Left lung (tissue), 10 donors: ENCODE data around the gene SRGAP2C. TPM values are rescaled to one million over a fixed set of nuclear protein-coding genes. Genes with fewer than 3 reads are reported as not detected.
"Not testable (repeated sequence)": the region's sequence is repeated elsewhere in the genome, so short reads cannot be mapped to it uniquely, and the experiment has no call there.

Experiments
- ATAC-seq: fragments of 200-7000 bp; cut with Tn5 transposase; one replicate; pipeline ENCODE4 v1.9.1; 2020; ENCODE audit warnings: moderate library complexity
- DNase-seq, 4 donors: peaks; one replicate each; pipeline ENCODE4 v3.0.0-alpha.2; 2013 to 2020
- H3K27ac ChIP-seq, 2 donors: fragments of 200-600 bp; sonication (generic) in 1 of 2; one replicate each; pipeline versions ENCODE4 v1.5.0 to v1.8.0; 2020 to 2021
- H3K27me3 ChIP-seq, 2 donors: fragments of 200-600 bp; sonication (generic) in 1 of 2; one replicate each; pipeline versions ENCODE4 v1.5.0 to v1.8.0; 2020 to 2021
- H3K36me3 ChIP-seq, 2 donors: fragments of 200-600 bp; sonication (generic) in 1 of 2; one replicate each; pipeline versions ENCODE4 v1.5.0 to v1.8.0; 2020 to 2021
- H3K4me1 ChIP-seq, 2 donors: fragments of 200-600 bp; one replicate each; pipeline ENCODE4 v1.8.0; 2021
- H3K4me3 ChIP-seq, 2 donors: fragments of 200-600 bp; sonication (generic) in 1 of 2; one replicate each; pipeline versions ENCODE4 v1.5.0 to v1.8.0; 2020 to 2021; ENCODE audit warnings: mild to moderate bottlenecking in 1 of 2
- H3K9me3 ChIP-seq, 2 donors: fragments of 200-600 bp; sonication (generic) in 1 of 2; one replicate each; pipeline versions ENCODE4 v1.5.0 to v1.8.0; 2020 to 2021
- CTCF ChIP-seq, 2 donors: fragments of 200-600 bp; sonication (generic) in 1 of 2; IDR thresholded peaks; one replicate each; pipeline versions ENCODE4 v1.5.0 to v1.8.0; 2021; ENCODE audit warnings: antibody characterized with exemption in 2 of 2
- intact Hi-C, 2 donors: fragments of 100-400 bp; cut with DNase I; formaldehyde crosslinking; loops; one replicate each; pipeline versions ENCODE4 v1.11.2 to v1.14.2; 2022
- polyA plus RNA-seq, 6 donors: library from polyadenylated mRNA; unstranded; fragments of 120-200 nt; gene quantifications; one replicate each; pipeline ENCODE4 v1.2.1, GENCODE V29; 2013; ENCODE audit not compliant: insufficient read length in 6 of 6
- total RNA-seq, 2 donors: library from RNA; stranded (reverse); fragmentation: NEBNext Ultra II Directional; extraction: Animal tissue kit (Norgen Biotek cat#: 25700); gene quantifications; one replicate each; pipeline ENCODE4 v1.2.1, GENCODE V29; 2021
- donor health status: DM: no; HTN: yes; CAD: no.
- donor health status: DM: no; HTN: no; CAD: no.

SRGAP2C gene
- total and polyA plus RNA-seq, 8 donors: 13.9 to 28.1 (median 16.3) TPM

GRCh38 chr1:121414905-121415304 is 230.1 kb downstream of the SRGAP2C start:
- Histone ChIP-seq H3K9me3 (no peaks in the 10 kb centered on the region), H3K4me1 (peaks cover 0 to 3% of the 10 kb centered on the region in 2 donors), H3K4me3 (no peak overlapping the region), H3K36me3 (no peaks in the 10 kb centered on the region), H3K27me3 (no peaks in the 10 kb centered on the region), H3K27ac (no peak overlapping the region)
- peak; percentile 94 for ATAC-seq
- TF ChIP-seq CTCF (IDR thresholded peaks at IDR 0.05): no peak
- peak in 1 of 4 donors; percentile 15 for DNase-seq
- intact Hi-C loops: no loop called here

GRCh38 chr1:121417325-121417923 is 232.6 kb downstream of the SRGAP2C start:
- intact Hi-C loops: no loop called here
- Histone ChIP-seq H3K4me3 (no peak overlapping the region), H3K36me3 (no peaks in the 10 kb centered on the region), H3K4me1 (peaks cover 0 to 3% of the 10 kb centered on the region in 2 donors), H3K27ac (no peak overlapping the region), H3K27me3 (no peaks in the 10 kb centered on the region), H3K9me3 (no peaks in the 10 kb centered on the region)
- ATAC-seq (no peak), DNase-seq (no peak)
- TF ChIP-seq CTCF (IDR thresholded peaks at IDR 0.05): no peak

- ATAC-seq (no peak), DNase-seq (no peak)
- H3K36me3 ChIP-seq: no peaks in the 10 kb centered on the region
Observed at GRCh38 chr1:121418369-121419049, 233.7 kb downstream of the SRGAP2C start.

GRCh38 chr1:121419050-121419615 is 234.4 kb downstream of the SRGAP2C start:
- DNase-seq, intact Hi-C loops, H3K36me3 ChIP-seq, H3K27me3 ChIP-seq, H3K4me1 ChIP-seq, ATAC-seq, H3K27ac ChIP-seq, H3K9me3 ChIP-seq, H3K4me3 ChIP-seq: not testable (repeated sequence)

More at GRCh38 chr1:121418369-121419049, 233.7 kb downstream of the SRGAP2C start:
- Histone ChIP-seq H3K4me1 (peaks cover 0 to 3% of the 10 kb centered on the region in 2 donors), H3K27ac (no peak overlapping the region), H3K4me3 (no peak overlapping the region), H3K9me3 (no peaks in the 10 kb centered on the region), H3K27me3 (no peaks in the 10 kb centered on the region)
- no peak for TF ChIP-seq CTCF (IDR thresholded peaks at IDR 0.05)
- intact Hi-C loops: no loop called here

GRCh38 chr1:121421490-121421889 is 236.7 kb downstream of the SRGAP2C start:
- not testable (repeated sequence) for DNase-seq

GRCh38 chr1:121423956-121424355 is 239.2 kb downstream of the SRGAP2C start:
- H3K4me3 ChIP-seq, DNase-seq, H3K27me3 ChIP-seq, H3K27ac ChIP-seq, intact Hi-C loops, H3K4me1 ChIP-seq, ATAC-seq, H3K9me3 ChIP-seq, H3K36me3 ChIP-seq: not testable (repeated sequence)

More at GRCh38 chr1:121421490-121421889, 236.7 kb downstream of the SRGAP2C start:
- H3K4me3 ChIP-seq, H3K4me1 ChIP-seq, H3K9me3 ChIP-seq, intact Hi-C loops, H3K36me3 ChIP-seq, ATAC-seq, H3K27me3 ChIP-seq, H3K27ac ChIP-seq: not testable (repeated sequence)

GRCh38 chr1:121433517-121433916 is 248.7 kb downstream of the SRGAP2C start:
- intact Hi-C loops, H3K9me3 ChIP-seq, H3K4me1 ChIP-seq, H3K27ac ChIP-seq, ATAC-seq, H3K36me3 ChIP-seq, H3K27me3 ChIP-seq, H3K4me3 ChIP-seq, DNase-seq: not testable (repeated sequence)

GRCh38 chr1:121438862-121439261 is 254.1 kb downstream of the SRGAP2C start:
- H3K36me3 ChIP-seq, H3K4me1 ChIP-seq, intact Hi-C loops, H3K27me3 ChIP-seq, H3K4me3 ChIP-seq, H3K9me3 ChIP-seq, H3K27ac ChIP-seq, DNase-seq, ATAC-seq: not testable (repeated sequence)
